GM20431 (cell line): ENCODE results near the gene PODN.

Source experiments
- in situ Hi-C: fragments of 300-500 bp; cut with MseI, MboI; formaldehyde crosslinking; loops from one replicate; pipeline ENCODE4 v1.15.0; 2020; ENCODE audit warnings: low sequenced_read_pairs; ENCODE audit not compliant: unreplicated experiment

PODN gene

DNA sequence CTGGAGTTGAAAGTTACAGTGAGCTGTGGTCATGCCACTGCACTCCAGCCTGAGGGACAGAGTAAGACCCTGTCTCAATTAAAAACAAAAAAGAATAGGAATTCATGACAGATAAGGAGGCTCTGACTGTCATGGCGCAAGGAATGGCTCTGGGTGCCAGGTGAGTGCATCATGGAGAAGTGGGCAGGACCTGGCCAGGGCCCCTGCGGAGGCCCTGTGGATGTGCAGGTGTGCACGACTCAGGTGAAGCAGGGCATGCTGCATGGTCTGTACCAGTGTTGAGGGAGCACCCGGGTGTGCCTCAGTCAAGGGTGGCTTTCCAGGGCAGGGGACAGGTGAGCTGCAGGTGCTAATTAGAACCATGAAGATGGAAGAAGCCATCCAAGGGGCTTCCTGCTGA is 66.4 kb downstream of the PODN start:
- in situ Hi-C loops: no loop called here

DNA sequence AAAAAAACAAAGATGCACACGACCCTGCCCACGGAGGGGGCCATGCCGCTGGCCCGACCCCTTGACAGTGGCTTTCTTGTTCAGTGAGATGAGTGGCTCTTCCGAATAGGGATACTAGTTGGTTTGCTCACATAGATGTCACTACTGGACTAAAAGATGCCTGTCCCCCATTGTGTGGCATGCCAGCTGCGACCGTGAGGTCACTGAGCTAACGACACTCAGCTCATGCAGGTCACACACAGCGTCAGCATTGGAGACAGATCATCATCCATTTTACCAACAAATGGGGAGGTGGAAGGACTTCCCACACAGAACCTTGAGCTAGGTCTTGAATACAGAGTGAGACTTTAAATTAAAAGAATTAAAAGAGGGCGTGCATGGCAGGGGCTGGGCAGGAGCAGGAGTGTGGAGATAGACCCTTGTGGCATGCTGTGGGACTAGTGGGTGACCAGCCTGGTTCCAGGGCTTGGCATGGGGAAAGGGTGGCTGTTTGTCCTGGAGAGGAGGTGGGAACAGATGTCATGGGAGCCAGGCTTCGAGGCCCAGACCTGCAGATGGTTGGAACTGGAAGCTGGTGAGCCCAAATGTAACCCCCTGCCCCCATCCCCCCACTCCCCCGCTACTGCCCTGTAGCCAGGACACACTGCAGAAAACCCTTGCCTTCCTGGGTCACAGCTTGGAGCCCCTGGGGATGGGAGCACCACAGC is 68.0 kb downstream of the PODN start:
- in situ Hi-C loops: no loop called here

DNA sequence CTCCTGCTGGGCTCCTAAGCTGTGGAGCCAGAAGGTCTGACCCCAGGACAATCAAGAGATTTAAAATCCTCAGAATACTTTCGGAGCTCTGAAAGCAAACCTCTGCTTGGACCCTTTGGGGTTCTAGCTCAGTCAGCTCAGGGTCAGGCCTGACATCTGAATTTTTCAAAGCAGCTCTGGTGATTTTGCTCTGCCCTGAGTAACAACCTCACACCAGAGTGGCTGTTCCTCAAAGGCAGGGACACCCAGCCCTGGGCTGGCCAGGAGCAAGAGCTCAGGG is 68.5 kb downstream of the PODN start:
- in situ Hi-C loops: no loop called here

DNA sequence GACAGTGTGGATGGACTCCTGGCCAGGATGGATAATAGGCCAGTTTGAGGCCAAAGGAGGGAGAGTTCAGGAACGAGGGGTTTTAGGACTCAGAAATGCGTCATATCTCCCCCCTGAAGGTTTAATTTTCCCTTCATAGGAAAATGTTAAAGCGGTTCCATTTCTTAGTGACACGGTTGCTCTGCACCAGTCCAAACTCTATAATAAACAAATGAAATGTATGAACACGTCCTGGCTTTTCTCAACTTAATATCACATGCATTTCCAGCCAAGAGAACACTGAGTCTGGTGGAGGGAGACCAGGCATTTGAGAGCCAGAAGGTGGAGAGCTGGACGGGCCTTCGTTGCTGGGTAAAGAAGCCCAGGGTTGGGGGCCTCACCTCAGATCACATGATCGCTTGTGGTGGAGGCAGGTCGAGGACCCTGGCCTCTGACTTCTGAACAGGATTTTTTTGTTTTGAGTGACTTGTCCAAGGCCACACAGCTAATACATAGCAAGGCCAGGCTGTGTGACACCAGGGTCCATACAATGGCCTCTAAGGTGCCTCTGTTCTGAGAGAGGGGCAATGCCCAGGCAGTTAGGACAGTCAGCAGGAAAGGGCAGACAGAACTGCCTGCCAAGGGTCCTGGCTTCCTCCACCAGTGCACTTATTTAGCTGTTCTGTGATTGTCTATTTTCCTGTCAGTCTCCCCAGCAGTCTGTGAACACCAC is 69.0 kb downstream of the PODN start:
- in situ Hi-C loops: no loop called here

DNA sequence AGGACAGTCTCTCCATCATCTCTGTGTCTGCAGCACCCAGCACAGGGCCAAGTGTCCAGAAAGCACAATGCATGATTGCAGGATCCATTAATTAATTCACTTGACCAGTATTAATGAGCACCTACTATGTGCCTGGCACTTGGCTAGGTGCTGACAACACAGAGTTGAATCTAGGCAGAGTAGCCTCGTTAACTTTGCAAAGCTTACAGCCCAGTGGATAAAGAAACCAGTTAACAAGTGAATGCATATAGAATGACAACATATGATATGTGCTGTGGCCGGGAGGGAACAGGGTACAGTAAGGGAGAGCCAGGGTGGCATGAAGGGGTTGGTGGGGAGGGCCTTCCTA is 69.6 kb downstream of the PODN start:
- in situ Hi-C loops: no loop called here

DNA sequence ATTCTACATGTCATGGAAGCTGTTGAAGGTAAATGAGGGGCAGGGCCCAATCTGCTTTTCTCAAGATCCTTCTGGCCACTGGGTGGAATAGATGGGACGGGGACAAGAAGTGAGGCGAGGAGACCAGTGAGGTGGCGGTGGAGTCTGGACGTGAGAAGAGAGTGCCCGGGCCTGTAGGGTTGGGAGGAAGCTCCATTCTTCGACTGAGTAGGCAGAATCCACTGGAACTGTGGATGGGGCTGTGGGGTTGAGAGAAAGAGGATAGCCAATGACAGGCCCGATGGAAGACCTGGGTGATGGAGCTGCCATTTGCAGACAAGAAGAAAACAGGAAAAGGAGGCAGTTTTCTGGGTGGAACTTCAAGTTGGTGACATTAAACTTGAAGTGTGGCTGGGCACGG is 70.2 kb downstream of the PODN start:
- in situ Hi-C loops: no loop called here

DNA sequence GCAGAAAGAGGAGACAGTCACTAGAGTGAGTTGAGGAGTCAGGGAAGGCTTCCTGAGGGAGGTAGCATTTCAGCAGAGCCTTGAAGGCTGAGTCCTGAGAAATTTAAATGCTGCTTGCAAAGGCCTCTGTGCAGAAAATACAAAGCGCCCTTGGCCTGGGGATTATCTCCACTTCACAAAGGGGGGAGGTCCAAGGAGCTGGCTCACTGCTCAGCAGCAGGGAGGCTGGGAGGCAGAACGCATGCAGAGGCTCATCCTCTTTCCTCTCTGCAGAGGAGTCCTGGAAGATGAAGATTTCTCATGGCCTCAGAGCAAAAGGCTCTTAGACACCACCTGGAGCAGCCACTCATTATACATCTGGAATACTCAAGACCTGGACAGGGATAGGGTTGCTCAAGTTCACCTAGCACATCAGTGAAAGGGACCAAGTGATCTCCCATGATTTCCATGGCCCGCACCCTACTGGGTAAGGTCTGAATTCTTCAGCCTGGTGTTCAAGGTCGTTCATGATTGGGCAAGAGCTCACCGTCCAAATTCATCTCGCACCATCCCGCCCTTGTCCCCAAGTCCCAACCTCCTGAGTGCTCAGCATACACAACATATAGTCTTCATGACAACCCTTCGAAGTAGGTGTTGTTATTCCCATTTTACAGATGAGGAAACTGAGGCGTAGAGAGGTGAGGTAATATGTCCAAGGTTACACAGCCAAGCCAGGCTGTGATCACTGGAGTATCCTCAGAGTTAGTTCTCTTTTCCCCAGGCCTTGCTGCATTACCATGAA is 71.4 kb downstream of the PODN start:
- in situ Hi-C loops: no loop called here

DNA sequence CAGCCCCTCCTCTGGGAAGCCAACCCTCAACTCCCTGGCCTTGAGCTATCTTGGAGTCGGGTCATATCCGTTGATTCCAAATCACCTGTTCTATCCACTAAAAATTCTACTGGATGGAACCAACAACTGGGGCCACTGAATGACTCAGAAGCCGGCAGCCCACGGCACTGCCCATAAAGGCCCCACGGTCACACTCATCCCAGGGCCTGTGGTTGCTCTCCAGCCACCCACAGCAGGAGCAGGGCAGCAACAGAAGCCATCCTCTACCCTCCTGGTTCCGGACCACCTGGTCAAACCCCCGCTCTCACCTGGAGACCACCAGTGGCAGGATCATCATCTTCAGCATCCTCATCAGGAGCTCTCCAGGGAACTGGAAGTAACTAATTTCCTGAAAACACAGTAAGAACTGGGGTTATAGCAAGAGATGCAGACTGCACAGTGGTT is 72.1 kb downstream of the PODN start:
- in situ Hi-C loops: no loop called here
